Hematopoietic multipotent progenitor cell treated with erythropoietin and hydrocortisone succinate and interleukin-3 and kit ligand, for 6 days (in vitro differentiated cells): Measurements from ENCODE around the gene CMC2.

ENCODE experiments used
- DNase-seq: peaks from one replicate; pipeline ENCODE4 v3.0.0-alpha.2; 2015

Gene CMC2

DNA sequence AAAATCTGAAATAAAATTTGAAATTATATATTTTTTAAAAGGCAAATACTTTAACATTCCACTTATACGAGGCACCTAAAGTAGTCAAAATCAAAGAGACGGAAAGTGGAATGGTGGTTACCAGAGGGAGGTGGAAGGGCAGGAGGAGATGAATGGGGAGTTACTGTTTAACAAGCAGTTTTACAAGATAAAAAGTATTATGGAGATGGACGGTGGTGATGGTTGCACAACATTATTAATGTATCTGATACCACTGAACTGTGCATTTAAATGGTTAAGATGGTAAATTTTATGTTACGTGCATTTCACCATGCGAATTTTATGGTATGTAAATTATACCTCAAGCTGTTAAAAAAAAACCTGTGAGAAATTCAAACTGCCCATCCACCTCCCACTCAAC, 5.4 kb downstream of the CMC2 start:
- no peak for DNase-seq

DNA sequence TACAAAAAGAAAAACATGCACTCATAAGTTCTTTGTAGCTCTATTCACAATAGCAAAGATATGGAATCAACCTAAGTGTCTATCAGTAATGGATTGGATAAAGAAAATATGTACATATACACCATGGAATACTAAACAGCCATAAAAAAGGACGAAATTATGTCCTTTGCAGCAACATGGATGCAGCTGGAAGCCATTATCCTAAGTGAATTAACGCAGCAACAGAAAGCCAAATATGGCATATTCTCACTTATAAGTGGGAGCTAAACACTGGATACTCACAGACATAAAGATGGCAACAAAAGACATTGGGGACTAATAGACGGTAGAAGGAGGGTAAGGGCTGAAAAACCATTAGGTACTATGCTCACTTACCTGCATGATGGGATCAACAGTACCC, 5.8 kb downstream of the CMC2 start:
- DNase-seq, result no peak

DNA sequence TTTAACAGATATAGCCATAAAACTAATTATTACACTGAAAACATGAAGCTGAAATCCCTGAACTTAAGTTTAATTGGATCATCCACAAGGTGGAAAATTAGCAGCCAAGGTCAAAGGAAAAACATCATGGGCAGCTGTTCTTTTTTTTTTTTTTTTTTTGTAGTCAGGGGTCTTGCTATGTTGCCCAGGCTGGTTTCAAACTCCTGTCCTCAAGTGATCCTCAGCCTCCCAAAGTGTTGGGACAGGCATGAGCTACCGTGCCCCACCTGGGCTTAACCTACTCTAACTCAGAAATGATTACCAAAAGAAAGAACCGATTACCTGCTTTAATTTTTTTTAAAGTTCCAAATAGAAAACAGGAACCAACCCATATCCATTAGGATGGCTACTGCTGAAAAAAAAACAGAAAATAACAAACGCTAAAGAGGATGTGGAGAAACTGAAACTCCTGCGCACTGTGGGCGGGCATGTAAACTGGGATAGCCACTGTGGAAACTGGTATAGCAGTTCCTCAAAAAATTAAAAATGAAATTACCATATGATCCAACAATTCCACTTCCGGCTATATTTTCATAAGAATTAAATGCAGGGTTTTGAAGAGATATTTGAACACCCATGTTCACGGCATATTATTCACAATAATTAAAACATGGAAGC, 8.6 kb downstream of the CMC2 start:
- DNase-seq, result no peak

DNA sequence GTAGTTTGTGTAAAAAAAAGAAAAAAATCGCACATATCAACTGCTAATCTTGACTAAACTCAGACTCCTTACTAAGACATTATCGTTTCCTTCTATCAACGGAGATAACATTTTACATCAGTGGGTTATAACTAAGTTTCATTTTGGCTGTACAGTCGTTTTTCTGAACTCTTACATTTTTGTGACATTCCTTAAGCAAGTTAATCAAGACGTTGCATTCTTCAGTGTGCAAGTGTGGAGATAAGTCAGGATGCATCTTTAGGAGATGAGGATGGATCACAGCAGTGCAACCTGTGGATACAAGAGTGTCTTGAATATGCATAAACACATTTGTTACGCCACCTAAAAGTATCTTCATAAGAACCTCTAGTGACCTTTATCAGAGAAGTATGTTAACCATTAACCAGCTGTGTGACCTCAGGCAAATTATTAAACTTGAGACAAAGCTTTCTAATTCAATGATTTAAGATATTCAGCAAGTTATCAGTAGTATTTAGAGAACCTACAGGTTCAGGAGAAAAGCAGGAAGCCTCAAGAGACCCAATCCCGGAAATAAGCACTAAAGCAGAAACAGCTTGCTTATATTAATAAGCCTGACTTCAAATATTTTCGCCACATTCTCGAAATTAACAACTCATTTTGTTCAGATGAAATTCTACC, 9.4 kb downstream of the CMC2 start:
- DNase-seq, result peak; percentile 44

DNA sequence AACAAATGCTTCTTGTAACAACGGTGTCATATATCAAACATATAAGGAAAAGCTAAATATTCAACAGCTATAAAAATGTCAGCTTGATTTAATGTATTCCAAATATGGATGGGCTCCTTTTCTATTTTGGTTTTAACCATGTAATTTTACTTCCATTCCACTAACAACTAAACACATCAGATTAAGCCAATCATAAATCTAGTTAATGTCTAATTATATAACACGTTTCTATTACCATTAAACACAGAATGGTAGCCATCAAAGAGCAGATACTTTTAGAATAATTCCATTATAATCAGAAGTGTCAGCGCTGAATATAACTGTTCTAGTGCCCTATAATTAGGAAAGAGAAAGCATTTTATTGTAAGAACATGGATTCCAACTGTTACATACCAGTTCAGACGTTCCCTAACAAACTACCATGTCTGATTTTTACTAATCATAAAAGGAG, 10.0 kb downstream of the CMC2 start:
- DNase-seq, result no peak

DNA sequence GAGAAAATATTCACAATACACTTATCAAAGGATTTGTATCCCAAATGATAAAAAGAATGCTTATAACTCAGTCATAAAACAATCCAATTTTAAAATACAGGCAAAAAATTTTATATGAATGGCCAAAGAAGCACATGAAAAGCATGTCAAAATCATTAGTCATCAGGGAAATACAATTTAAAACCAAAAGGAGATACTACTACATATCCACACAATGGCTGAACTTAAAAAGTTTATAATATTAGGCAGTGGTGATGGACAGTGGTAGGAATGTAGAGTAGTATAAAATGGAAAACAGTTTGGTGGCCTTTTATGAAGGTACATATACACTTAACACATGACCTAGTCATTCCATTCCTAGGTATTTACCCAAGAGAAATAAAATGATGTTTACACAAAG, 12.2 kb downstream of the CMC2 start:
- DNase-seq, result no peak

DNA sequence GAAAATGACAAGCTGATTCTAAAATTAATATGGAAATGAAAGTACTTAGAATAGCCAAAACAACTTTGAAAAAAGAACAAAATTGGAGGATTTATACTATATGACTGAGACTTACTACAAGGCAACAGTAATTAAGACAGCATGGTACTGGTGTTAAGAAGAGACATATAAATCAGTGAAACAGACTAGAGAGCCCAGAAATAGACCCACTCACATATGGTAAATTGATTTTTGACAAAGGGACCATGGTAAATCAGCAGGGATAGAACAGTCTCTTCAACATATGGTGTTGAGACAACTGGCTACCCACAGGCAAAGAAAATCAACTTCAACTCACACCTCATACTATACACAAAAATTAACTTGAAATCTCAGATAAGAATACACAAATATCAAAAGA, 12.9 kb downstream of the CMC2 start:
- DNase-seq, result no peak

DNA sequence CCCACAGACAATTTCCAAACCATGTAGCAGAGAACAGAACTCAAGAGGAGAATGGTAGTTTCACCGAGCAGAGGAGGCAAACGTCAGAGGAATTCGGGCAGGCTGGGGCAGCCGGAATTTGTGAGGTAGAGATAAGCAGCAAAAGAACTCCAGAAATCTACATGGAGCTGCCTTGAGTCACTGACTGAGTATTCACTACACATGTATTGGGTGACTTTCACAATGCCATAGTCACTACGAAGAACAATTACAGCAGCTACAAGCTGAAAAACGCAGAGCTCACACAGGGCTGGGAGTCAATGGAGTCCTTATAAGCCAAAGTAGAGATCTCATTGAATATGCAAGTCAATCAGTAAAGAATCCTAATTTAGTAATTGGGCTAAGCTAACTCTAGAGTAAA, 13.4 kb downstream of the CMC2 start:
- peak; percentile 51 for DNase-seq

DNA sequence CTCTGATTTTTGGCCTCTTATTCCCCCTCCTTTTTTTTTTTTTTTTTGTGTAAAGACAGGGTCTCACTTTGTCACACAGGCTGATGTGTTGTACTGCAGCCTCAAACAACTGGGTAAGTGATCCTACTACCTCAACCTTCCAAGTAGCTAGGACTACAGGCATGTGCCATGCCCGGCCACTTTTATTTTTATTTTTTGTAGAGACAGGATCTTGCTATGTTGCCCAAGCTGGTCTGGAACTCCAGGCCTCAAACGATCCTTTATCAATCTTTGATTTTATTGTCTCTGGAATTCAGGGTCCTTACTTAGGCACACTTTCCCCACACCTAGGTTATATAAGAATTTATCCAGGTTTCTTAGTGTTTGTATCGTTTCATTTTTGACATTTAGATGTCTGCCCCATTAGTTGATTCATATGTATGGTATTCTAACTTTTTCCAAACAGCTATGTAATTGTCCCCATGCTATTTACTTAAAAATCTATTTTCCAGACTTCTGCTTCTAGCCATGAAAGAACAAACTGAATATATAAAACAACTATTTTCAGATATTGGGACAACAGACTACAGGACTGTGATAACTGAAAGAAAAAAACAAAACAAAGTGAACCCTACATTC, 13.9 kb downstream of the CMC2 start:
- no peak for DNase-seq

DNA sequence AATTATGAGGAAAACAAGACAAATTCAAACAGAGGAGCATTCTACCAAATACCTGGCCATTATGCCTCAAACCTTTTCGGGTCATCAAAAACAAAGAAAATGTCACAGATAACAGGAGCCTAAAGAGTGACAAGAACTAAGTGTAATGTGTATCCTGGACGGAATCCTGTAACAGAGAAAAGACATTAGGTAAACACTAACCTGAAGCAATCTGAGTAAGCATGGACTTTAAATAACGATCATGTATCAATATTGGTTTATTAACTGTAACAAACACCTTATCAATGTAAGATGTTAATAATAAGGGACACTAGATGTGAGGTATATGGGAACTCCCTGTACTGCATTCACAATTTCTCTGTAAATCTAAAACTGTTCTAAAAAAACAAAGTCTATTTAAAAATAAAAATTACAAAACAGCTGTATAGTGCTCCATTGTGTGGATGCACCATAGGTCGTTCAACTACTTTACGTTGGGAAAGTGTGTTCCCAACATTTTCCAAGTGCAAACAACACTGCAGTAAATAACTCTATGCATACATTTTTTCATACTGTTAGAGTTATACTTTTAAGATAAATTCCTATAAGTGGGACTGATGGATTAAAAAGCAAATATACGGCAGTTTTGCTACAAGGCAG, 14.8 kb downstream of the CMC2 start:
- DNase-seq, result no peak

DNA sequence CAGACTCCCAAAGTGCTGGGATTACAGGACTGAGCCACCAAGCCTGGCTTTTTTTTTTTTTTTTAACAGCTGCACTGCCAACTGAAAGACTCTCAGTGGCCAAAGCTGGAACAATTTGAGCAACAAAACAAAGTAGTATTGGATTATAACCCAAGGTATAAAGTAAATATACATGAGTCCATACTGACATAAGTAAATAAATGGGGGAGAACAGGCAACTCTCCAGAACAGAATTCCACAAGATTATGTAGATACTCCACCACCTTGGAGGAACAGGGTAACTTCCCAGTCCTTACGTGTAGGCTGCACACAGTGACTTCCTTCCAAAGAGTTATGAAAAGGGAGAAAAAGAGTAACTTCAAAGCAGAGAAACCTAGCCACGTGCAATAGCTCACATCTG, 15.7 kb downstream of the CMC2 start:
- no peak for DNase-seq

DNA sequence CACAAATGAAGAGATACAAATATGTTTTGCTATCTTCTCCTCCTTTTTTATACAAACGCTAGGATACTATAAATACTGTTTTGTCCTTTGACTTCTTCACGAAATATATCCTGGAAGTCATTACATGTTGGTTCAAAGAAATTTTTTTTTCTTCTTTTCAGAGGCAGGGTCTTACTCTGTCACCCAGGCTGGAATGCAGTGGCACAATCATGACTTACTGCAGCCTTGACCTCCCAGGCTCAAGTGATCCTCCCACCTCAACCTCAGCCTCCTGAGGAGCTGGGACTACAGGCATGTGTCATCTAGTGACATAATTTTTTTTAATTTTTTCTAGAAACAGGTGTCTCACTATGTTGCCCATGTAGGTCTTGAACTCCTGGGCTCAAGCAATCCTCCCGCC, 16.1 kb downstream of the CMC2 start:
- no peak for DNase-seq

DNA sequence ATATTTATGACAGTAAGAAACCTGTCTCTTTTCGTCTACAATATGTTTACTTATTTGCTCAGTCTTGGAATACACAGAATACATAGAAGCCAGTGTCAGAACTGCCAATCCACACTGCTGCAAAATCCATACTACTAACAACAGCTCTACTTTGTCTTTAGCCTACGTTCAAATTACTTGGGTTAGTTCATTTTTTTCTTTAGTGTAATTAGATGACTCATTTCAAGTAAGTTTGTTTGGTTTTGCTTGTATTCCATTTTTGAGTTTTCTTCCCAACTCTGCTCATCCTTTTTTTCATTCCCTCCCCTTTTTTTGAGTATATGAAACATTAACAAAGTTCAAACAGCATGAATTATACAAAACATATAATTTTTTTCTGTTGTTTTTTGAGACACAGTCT, 16.9 kb downstream of the CMC2 start:
- DNase-seq, result no peak

DNA sequence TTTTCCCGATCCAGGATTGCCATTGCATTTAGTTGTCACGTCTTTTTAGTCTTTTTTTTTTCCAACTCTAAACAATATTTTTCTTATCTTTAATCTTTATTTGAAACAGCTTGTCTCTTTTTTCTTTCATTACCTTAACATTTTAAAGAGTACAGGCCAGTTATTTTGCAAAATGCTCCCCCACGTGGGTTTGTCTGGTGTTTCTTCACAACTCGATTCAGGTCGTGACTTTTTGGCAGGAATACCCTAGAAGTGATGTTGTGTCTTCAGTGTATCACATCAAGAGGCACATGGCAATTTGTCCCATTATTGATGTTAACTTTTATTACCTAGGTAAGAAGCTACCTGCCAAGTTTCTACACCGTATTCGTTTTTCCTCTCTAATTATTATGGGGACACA, 17.9 kb downstream of the CMC2 start:
- no peak for DNase-seq

DNA sequence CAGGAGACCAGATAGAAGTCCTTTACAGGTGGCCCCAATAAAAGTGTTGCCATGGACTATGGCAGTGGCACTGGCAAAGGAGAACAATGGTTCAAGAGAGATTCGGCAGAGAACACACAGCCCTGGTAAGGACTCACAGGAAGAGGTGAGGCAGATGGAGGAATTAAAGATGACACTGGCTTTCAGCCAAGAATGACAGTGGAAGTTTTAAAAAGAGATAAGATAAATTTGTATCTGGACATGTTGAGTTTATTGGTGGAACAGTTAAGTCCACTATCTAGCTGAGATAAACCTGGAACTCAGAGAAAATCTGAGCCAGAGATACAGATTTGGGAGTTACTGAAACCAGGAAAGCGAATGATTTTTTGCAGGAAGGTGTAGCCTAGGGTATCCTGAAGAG, 20.1 kb downstream of the CMC2 start:
- DNase-seq, result peak; percentile 45

DNA sequence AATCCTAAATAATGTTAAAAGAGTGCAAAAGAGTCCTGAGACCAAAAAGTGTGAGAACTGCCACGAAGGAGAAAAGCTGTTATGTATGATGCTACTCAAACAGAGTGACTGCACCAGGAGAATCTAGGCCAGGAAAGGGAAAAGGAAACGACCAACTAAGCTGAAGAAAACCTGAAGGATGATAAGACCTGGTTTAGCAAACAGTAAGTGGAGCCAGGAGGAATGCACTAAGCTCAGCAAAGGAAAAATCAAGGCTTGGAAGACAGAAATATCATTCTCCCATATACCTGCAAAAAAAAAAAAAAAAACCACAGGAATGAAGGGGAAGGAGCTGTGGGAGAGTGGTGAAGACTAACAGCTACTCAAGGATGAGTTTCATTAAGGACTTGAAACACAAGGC, 21.1 kb downstream of the CMC2 start:
- no peak for DNase-seq

DNA sequence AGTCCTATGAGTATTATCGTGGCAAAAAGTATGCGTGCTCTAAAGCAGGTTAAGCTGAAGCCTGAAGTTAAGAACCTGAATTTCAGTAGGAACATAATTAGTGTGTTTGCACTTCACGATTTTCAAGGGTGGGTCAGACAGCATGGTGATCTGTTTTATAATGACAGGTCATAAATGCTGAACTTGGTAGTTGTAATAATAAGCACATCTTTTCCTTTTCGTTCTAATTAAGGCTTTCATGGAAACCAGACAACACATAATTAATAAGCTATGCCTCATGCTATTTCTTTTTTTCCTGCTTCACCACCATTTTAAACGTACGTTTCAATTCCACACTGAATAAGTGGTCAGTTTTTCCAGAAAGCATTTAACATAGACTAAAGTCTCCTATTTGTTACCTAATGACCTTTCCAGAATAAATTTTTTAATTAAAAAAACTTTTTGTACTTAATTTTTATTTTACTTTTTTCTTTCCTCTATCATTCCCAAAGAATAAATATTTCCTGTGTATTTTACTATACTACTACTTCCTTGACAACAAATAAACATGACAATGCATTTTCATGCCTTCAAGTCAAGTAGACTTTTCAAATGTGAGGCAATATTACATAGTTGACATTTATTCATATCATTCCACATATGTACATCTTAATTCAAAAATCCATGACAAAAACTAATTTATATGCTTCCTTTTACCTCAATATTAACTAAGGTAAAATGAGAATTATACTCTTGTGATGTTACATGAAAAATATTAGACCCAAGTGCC, 22.4 kb downstream of the CMC2 start:
- DNase-seq, result no peak

DNA sequence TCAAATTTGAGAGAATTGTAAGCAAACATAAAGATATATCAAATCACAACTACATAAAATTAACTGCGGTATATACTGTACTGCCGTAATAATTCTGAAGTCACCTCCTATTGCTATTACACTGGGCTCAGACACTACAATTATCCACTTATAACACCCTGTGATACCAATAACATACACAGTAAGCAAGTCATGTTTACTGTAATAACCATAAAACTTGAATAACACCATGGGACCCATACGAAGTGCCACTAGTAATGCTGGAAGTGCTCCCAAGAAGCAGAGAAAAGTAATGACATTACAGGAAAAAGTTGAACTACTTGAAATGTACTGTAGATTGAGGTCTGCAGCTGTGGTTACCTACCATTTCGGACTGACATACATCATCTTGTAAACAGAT, 24.0 kb downstream of the CMC2 start:
- DNase-seq, result no peak

DNA sequence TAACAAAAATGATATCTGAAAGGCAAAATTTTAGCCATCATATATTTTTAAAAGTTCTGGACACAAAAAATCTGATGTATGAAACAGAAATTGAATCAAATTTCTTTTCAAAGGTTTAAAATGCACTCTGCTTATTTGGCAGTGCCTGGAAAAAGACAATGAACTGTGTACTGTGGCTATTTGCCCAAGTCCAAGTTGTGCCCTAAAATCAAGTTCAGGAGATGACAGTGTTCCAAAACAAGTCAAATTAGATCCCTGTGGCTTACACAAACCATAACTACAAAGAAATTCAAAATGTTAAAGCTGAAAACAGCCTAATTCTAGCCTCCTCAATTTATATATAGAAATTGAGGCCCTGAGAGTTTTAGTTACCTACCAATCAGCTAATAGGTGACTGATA, 25.6 kb downstream of the CMC2 start:
- DNase-seq, result no peak

DNA sequence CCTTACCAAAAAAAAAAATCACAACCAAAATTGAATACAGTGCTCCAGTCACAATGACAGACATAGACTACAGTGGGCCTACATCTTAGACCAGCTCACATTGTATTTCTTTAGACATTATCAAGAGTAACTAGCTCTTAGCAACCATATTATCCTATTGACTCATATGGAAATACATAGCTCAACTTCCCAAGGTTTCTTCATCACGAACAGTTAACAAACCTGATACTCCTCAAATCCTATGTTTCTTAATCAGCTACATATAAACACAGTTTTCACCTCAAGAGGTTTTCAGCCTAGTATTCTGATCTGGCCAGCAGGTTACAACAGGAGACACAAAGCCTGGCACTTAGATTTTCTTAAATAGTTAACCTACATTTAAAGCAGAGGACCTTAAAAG, 29.7 kb downstream of the CMC2 start:
- no peak for DNase-seq

DNA sequence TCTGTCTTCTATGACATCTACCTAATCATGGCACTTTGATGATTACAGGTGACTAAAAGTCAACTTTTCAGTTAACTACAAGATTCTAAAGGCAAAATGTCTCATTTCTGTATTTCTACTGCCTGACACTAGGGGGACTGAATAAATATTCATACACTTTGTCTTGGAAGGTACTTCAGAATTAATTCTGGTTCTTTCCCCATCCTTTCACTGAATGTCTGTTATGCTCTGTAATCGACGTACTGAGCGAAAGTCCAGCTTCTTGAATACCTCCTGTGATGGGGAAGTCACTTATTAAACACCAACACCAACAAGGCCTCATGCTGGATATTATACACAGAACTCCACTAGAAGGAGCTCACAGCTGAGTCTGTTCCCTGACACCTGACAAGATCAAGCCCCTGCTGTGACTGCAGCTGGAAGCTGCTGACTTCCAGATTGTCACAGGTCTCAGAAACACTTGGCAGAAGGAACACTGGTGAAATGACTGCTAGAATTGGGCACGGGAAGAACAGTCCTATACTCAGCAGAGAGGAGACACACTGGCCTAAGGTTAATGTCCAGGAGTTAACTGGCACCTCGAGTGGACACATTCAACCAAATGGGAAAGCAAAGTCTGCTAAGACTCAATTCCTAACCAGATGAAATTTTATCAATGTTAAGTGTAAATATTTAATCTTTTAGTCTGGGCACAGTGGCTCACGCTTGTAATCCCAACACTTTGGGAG, 31.9 kb downstream of the CMC2 start:
- peak; percentile 33 for DNase-seq

DNA sequence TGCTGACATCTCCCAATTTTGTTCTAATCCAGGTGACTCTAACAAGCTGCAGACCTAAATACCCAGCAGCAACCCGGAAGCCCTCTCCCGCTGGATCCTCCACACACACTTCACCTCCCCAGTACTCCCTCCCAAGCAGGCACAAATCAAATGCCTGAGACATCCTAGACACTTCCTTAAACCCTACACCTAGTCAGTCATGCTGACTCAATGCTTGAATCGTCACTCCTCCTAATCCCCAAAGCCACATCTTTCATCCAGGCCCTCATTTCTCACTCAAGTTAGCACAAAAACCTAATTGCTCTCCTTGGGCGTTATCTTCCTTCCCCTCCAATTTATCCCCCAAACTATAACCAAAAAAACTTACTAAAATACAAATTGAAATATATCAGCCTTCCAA, 32.7 kb downstream of the CMC2 start:
- DNase-seq, result no peak

DNA sequence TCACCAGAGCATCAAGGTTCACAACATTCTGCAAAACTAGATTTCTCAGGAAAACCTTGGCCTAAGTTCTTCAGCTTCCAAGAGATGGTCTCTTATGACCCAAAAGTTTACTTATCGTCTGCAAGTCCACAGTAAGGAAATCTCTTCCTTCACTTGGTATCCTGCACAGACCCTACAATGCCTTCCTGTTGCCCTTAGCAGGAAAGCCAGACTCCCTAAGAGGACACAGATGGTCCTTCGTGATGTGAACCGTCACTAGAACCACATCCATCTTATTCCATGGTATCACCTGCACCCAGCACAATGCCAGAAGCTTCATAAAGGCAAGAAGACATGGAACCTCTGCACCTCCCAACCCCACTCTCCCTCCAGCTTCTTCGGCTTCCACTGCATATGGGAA, 34.1 kb downstream of the CMC2 start:
- DNase-seq, result no peak
